ENCODE measurements around the gene ACOT7. TPM values are rescaled to one million over a fixed set of nuclear protein-coding genes. Genes with fewer than 3 reads are reported as not detected.
A peak's percentile ranks its signal among the peaks of the same experiment; 100 is the strongest.

ACOT7 gene
- total RNA-seq, 1 experiment from 2014 or later: 76.3 TPM

DNA sequence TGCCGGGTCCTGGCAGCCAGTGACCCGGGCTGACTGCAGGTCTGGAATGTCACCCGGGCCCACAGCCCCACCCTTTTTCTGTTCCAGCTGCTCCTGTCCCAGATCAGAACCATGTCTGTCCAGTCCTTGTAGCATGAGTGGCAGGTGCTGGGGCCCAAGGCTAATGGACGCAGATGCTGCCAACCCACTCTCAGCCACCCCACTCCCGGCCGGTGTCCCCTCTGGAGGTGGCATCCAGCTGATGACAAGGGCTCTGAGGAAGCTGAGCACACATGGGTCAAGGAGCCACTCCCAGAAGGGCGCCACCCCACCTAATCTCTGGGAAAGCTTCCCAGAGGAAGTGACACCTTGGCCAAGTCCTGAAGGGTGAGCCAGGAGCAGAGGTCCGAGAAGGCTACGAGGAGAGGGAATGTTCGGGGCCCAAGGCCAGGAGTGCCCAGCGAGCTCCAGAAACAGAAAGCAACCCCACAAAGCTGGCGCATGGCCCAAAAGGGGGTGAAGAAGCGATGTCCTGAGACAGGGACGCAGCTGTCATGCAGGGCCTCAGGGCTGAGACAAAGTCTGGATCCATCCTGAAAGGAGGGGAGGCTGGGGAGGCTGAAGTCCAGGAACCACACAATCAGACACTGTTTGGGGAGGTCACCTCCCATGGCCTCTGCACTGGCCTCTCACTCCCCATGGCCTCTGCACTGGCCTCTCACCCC lies 39.5 kb downstream of the ACOT7 start:
- H3K4me3 ChIP-seq (ENCODE audit: insufficient read depth, low read depth, low read length): no peak overlapping the region

GRCh38 chr1:6353619-6353954 lies 40.0 kb downstream of the ACOT7 start:
- no peak for DNase-seq
- H3K27me3 ChIP-seq (ENCODE audit: control insufficient read depth, insufficient read depth, low read length): no peaks in the 10 kb centered on the region
- peaks cover 1% of the 10 kb centered on the region; the same call in 1 of the 2 replicates for H3K36me3 ChIP-seq (replicated peaks; ENCODE audit: control insufficient read depth, insufficient read depth, low read length)
- no peak overlapping the region for H3K4me3 ChIP-seq (ENCODE audit: insufficient read depth, low read depth, low read length)

More for the DNA sequence above, 39.5 kb downstream of the ACOT7 start:
- Histone ChIP-seq H3K27me3 (ENCODE audit: control insufficient read depth, insufficient read depth, low read length) (no peaks in the 10 kb centered on the region), H3K36me3 (replicated peaks; ENCODE audit: control insufficient read depth, insufficient read depth, low read length) (peaks cover 1% of the 10 kb centered on the region; the same call in 1 of the 2 replicates)
- DNase-seq: peak; percentile 60

- Histone ChIP-seq H3K36me3 (replicated peaks; ENCODE audit: control insufficient read depth, insufficient read depth, low read length) (peaks cover 2% of the 10 kb centered on the region), H3K27me3 (ENCODE audit: control insufficient read depth, insufficient read depth, low read length) (no peaks in the 10 kb centered on the region), H3K4me3 (ENCODE audit: insufficient read depth, low read depth, low read length) (no peak overlapping the region)
- DNase-seq: peak; percentile 92
Measured at GRCh38 chr1:6352138-6352563, 41.4 kb downstream of the ACOT7 start.

- H3K4me3 ChIP-seq (ENCODE audit: insufficient read depth, low read depth, low read length): no peak overlapping the region
- no peak for DNase-seq
- H3K36me3 ChIP-seq (replicated peaks; ENCODE audit: control insufficient read depth, insufficient read depth, low read length): peaks cover 2% of the 10 kb centered on the region
- no peaks in the 10 kb centered on the region for H3K27me3 ChIP-seq (ENCODE audit: control insufficient read depth, insufficient read depth, low read length)
Measured at GRCh38 chr1:6351480-6352137, 42.0 kb downstream of the ACOT7 start.

GRCh38 chr1:6350416-6351088 lies 43.0 kb downstream of the ACOT7 start:
- DNase-seq: no peak
- Histone ChIP-seq H3K27me3 (ENCODE audit: control insufficient read depth, insufficient read depth, low read length) (no peaks in the 10 kb centered on the region), H3K4me3 (ENCODE audit: insufficient read depth, low read depth, low read length) (no peak overlapping the region), H3K36me3 (replicated peaks; ENCODE audit: control insufficient read depth, insufficient read depth, low read length) (peaks cover 2% of the 10 kb centered on the region)

- Histone ChIP-seq H3K4me3 (ENCODE audit: insufficient read depth, low read depth, low read length) (no peak overlapping the region), H3K36me3 (replicated peaks; ENCODE audit: control insufficient read depth, insufficient read depth, low read length) (peaks cover 2% of the 10 kb centered on the region), H3K27me3 (ENCODE audit: control insufficient read depth, insufficient read depth, low read length) (no peaks in the 10 kb centered on the region)
- no peak for DNase-seq
Measured at GRCh38 chr1:6349254-6349943, 44.2 kb downstream of the ACOT7 start.

GRCh38 chr1:6348511-6349191 lies 44.9 kb downstream of the ACOT7 start:
- no peak for DNase-seq

GRCh38 chr1:6347641-6348487 lies 45.7 kb downstream of the ACOT7 start:
- Histone ChIP-seq H3K36me3 (replicated peaks; ENCODE audit: control insufficient read depth, insufficient read depth, low read length) (peaks cover 2% of the 10 kb centered on the region), H3K4me3 (ENCODE audit: insufficient read depth, low read depth, low read length) (no peak overlapping the region), H3K27me3 (ENCODE audit: control insufficient read depth, insufficient read depth, low read length) (no peaks in the 10 kb centered on the region)
- DNase-seq: peak; percentile 91

More at GRCh38 chr1:6348511-6349191, 44.9 kb downstream of the ACOT7 start:
- Histone ChIP-seq H3K36me3 (replicated peaks; ENCODE audit: control insufficient read depth, insufficient read depth, low read length) (peaks cover 2% of the 10 kb centered on the region), H3K4me3 (ENCODE audit: insufficient read depth, low read depth, low read length) (no peak overlapping the region), H3K27me3 (ENCODE audit: control insufficient read depth, insufficient read depth, low read length) (no peaks in the 10 kb centered on the region)

DNA sequence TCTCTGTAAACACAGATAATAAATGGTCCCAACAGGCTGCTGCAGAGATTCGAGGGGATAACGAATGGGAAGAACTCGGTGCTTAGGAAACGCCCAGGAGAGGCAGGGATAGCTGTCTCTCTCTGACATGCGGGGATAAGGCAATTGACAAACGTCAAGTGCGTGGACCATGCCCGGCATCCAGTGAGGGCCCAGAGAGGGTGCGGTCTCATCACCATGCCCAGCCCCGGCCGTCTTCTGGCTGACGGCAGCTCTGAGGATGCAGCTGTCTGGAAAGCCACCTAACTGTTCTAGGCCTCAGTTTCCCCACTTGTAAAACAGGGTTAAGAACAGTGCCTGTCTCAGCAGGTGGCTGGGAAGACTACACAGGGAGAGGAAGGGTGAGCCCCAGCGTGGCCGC lies 48.1 kb downstream of the ACOT7 start:
- H3K4me3 ChIP-seq (ENCODE audit: insufficient read depth, low read depth, low read length): no peak overlapping the region
- DNase-seq: no peak
- peaks cover 2% of the 10 kb centered on the region for H3K36me3 ChIP-seq (replicated peaks; ENCODE audit: control insufficient read depth, insufficient read depth, low read length)
- H3K27me3 ChIP-seq (ENCODE audit: control insufficient read depth, insufficient read depth, low read length): no peaks in the 10 kb centered on the region

- DNase-seq: no peak
Measured at GRCh38 chr1:6345009-6345408, 48.6 kb downstream of the ACOT7 start.

GRCh38 chr1:6343506-6344405 lies 49.8 kb downstream of the ACOT7 start:
- H3K36me3 ChIP-seq (replicated peaks; ENCODE audit: control insufficient read depth, insufficient read depth, low read length): peaks cover 4% of the 10 kb centered on the region
- no peak overlapping the region for H3K4me3 ChIP-seq (ENCODE audit: insufficient read depth, low read depth, low read length)
- DNase-seq: peak; percentile 93
- no peaks in the 10 kb centered on the region for H3K27me3 ChIP-seq (ENCODE audit: control insufficient read depth, insufficient read depth, low read length)

More at GRCh38 chr1:6345009-6345408, 48.6 kb downstream of the ACOT7 start:
- Histone ChIP-seq H3K27me3 (ENCODE audit: control insufficient read depth, insufficient read depth, low read length) (no peaks in the 10 kb centered on the region), H3K4me3 (ENCODE audit: insufficient read depth, low read depth, low read length) (no peak overlapping the region), H3K36me3 (replicated peaks; ENCODE audit: control insufficient read depth, insufficient read depth, low read length) (peaks cover 2% of the 10 kb centered on the region)

GRCh38 chr1:6342056-6342455 lies 51.5 kb downstream of the ACOT7 start:
- DNase-seq: no peak
- Histone ChIP-seq H3K4me3 (ENCODE audit: insufficient read depth, low read depth, low read length) (no peak overlapping the region), H3K36me3 (replicated peaks; ENCODE audit: control insufficient read depth, insufficient read depth, low read length) (peaks cover 5% of the 10 kb centered on the region), H3K27me3 (ENCODE audit: control insufficient read depth, insufficient read depth, low read length) (no peaks in the 10 kb centered on the region)

- Histone ChIP-seq H3K27me3 (ENCODE audit: control insufficient read depth, insufficient read depth, low read length) (no peaks in the 10 kb centered on the region), H3K36me3 (replicated peaks; ENCODE audit: control insufficient read depth, insufficient read depth, low read length) (peaks cover 5% of the 10 kb centered on the region), H3K4me3 (ENCODE audit: insufficient read depth, low read depth, low read length) (no peak overlapping the region)
- DNase-seq: peak; percentile 95
Measured at GRCh38 chr1:6338695-6339094, 54.9 kb downstream of the ACOT7 start.

All from H7 (cell line).